Fibroblast of lung (primary cell): ENCODE measurements around the gene BCKDHB. TPM values are rescaled to one million over a fixed set of nuclear protein-coding genes. Genes with fewer than 3 reads are reported as not detected.

Experiments
- DNase-seq, 2 donors: peaks; one replicate each; pipeline versions ENCODE4 v3.0.0 to v3.0.0-alpha.2; 2010; ENCODE audit warnings: low read depth in 2 of 2
- H2AFZ ChIP-seq: 2 replicates; pipeline ENCODE4 v1.5.1; 2012; ENCODE audit warnings: low read length, control low read depth, inconsistent platforms
- H3K27ac ChIP-seq: 2 replicates; pipeline ENCODE4 v1.5.1; 2011; ENCODE audit warnings: low read length, control low read depth; ENCODE audit not compliant: insufficient read depth
- H3K27me3 ChIP-seq: 2 replicates; pipeline ENCODE4 v1.5.1; 2011; ENCODE audit warnings: mild to moderate bottlenecking, low read length; ENCODE audit not compliant: control insufficient read depth, insufficient read depth
- H3K36me3 ChIP-seq: 2 replicates; pipeline ENCODE4 v1.5.1; 2011; ENCODE audit warnings: low read length; ENCODE audit not compliant: control insufficient read depth, insufficient read depth
- H3K4me1 ChIP-seq: 2 replicates; pipeline ENCODE4 v1.5.1; 2011; ENCODE audit warnings: low read length; ENCODE audit not compliant: control insufficient read depth, insufficient read depth; ENCODE audit errors: extremely low read depth
- H3K4me2 ChIP-seq: 2 replicates; pipeline ENCODE4 v1.5.1; 2011; ENCODE audit warnings: low read length, control low read depth; ENCODE audit not compliant: insufficient read depth; ENCODE audit errors: extremely low read depth
- H3K4me3 ChIP-seq, 4 experiments: fragments of 200-600 bp in 1 of 4; sonication (generic) in 1 of 4; replicated peaks in 1 of 4; 2 replicates each; pipeline ENCODE4 v1.5.1; 2011 to 2016; ENCODE audit warnings: low read length in 4 of 4, low read depth in 3 of 4, mild to moderate bottlenecking in 3 of 4, control low read depth in 2 of 4, inconsistent platforms in 1 of 4, mixed read lengths in 1 of 4; ENCODE audit not compliant: insufficient read depth in 1 of 4; ENCODE audit errors: control extremely low read depth in 1 of 4
- H3K79me2 ChIP-seq: 2 replicates; pipeline ENCODE4 v1.5.1; 2012; ENCODE audit warnings: mild to moderate bottlenecking, low read length, inconsistent platforms; ENCODE audit not compliant: control insufficient read depth, insufficient read depth
- H3K9ac ChIP-seq: 2 replicates; pipeline ENCODE4 v1.5.1; 2011; ENCODE audit warnings: mild to moderate bottlenecking, low read length, control low read depth; ENCODE audit not compliant: insufficient read depth
- H3K9me3 ChIP-seq: 2 replicates; pipeline ENCODE4 v1.5.1; 2012; ENCODE audit warnings: low read depth, low read length; ENCODE audit not compliant: control insufficient read depth, insufficient read depth
- H4K20me1 ChIP-seq: 2 replicates; pipeline ENCODE4 v1.5.1; 2011; ENCODE audit warnings: low read length; ENCODE audit not compliant: control insufficient read depth, insufficient read depth; ENCODE audit errors: extremely low read depth
- CTCF ChIP-seq, 2 donors: IDR thresholded peaks in 1 of 2; conservative IDR thresholded peaks in 1 of 2; 1 replicate in 1 of 2; 2 replicates in 1 of 2; pipeline ENCODE4 v1.5.1; 2011 to 2012; ENCODE audit warnings: low read length in 2 of 2, control low read depth in 1 of 2, inconsistent platforms in 1 of 2, low read depth in 1 of 2, mild to moderate bottlenecking in 1 of 2
- EZH2 ChIP-seq: IDR thresholded peaks from 2 replicates; pipeline ENCODE4 v1.5.1; 2012; ENCODE audit warnings: low read length, control low read depth, mild to moderate bottlenecking; ENCODE audit errors: missing control alignments
- polyA plus RNA-seq, 2 donors: library from polyadenylated mRNA; depleted of rRNA in 1 of 2; stranded (reverse) in 1 of 2; unstranded in 1 of 2; fragments of >200 nt; gene quantifications; 2 replicates each; pipeline ENCODE4 v1.2.1, GENCODE V29; 2011 to 2012; ENCODE audit warnings: missing spikeins in 1 of 2
- total RNA-seq: library from RNA; depleted of rRNA; stranded (reverse); fragments of >200 nt; gene quantifications from 2 replicates; pipeline ENCODE4 v1.2.1, GENCODE V29; 2014

Gene BCKDHB
- total and polyA plus RNA-seq, 2 donors (not counting 1 experiment from before 2014, with no cell fraction given): 8.3 to 16.2 TPM

- Histone ChIP-seq H3K4me1 (no peaks in the 10 kb centered on the region), H3K4me2 (no peak overlapping the region), H2AFZ (no peak overlapping the region), H4K20me1 (no peaks in the 10 kb centered on the region), H3K9ac (no peak overlapping the region), H3K27me3 (no peaks in the 10 kb centered on the region), H3K36me3 (no peaks in the 10 kb centered on the region), H3K27ac (no peak overlapping the region), H3K4me3 (no peak overlapping the region), H3K79me2 (no peaks in the 10 kb centered on the region), H3K9me3 (no peaks in the 10 kb centered on the region)
- no peak for DNase-seq
- TF ChIP-seq EZH2 (no peak), CTCF (conservative IDR thresholded peaks at IDR 0.05 in 1 of 2, IDR thresholded peaks at IDR 0.05 in 1 of 2; ENCODE audit: low read depth in 1 of 2, low read length in 2 of 2) (no peak)
These were observed 219.3 kb downstream of the BCKDHB start for GRCh38 chr6:80325742-80326141.

- Histone ChIP-seq H4K20me1 (no peaks in the 10 kb centered on the region), H3K27me3 (no peaks in the 10 kb centered on the region), H3K9me3 (no peaks in the 10 kb centered on the region), H3K9ac (no peak overlapping the region), H3K4me1 (no peaks in the 10 kb centered on the region), H3K4me2 (no peak overlapping the region), H3K79me2 (no peaks in the 10 kb centered on the region), H2AFZ (no peak overlapping the region), H3K4me3 (no peak overlapping the region), H3K36me3 (no peaks in the 10 kb centered on the region), H3K27ac (no peak overlapping the region)
- no peak for TF ChIP-seq CTCF (conservative IDR thresholded peaks at IDR 0.05 in 1 of 2, IDR thresholded peaks at IDR 0.05 in 1 of 2; ENCODE audit: low read depth in 1 of 2, low read length in 2 of 2)
- no peak for TF ChIP-seq EZH2
- no peak for DNase-seq
These were observed 222.2 kb downstream of the BCKDHB start for GRCh38 chr6:80328652-80329051.

GRCh38 chr6:80329496-80329895 is 223.0 kb downstream of the BCKDHB start:
- Histone ChIP-seq H3K9me3 (no peaks in the 10 kb centered on the region), H3K4me1 (no peaks in the 10 kb centered on the region), H3K27ac (no peak overlapping the region), H2AFZ (no peak overlapping the region), H3K27me3 (no peaks in the 10 kb centered on the region), H3K4me2 (no peak overlapping the region), H3K4me3 (no peak overlapping the region), H3K79me2 (no peaks in the 10 kb centered on the region), H3K9ac (no peak overlapping the region), H3K36me3 (no peaks in the 10 kb centered on the region), H4K20me1 (no peaks in the 10 kb centered on the region)
- no peak for TF ChIP-seq CTCF (conservative IDR thresholded peaks at IDR 0.05 in 1 of 2, IDR thresholded peaks at IDR 0.05 in 1 of 2; ENCODE audit: low read depth in 1 of 2, low read length in 2 of 2)
- TF ChIP-seq EZH2: no peak
- DNase-seq: no peak
